HEK293T (cell line): ENCODE results near the gene ITGAD.

Experiments used
- BHLHE40 ChIP-seq: fragments of 450-650 bp; IDR thresholded peaks from 2 replicates; pipeline ENCODE4 v1.6.1; 2016; ENCODE audit warnings: mild to moderate bottlenecking, moderate library complexity, borderline replicate concordance
- FOXM1 ChIP-seq: fragments of 450-650 bp; IDR thresholded peaks from 2 replicates; pipeline ENCODE4 v1.6.1; 2017; ENCODE audit warnings: mild to moderate bottlenecking, borderline replicate concordance
- LEF1 ChIP-seq: fragments of 450-650 bp; IDR thresholded peaks from 2 replicates; pipeline ENCODE4 v1.6.1; 2017; ENCODE audit warnings: mild to moderate bottlenecking, borderline replicate concordance
- NFRKB ChIP-seq: fragments of 450-650 bp; IDR thresholded peaks from 2 replicates; pipeline ENCODE4 v1.6.1; 2016; ENCODE audit warnings: mild to moderate bottlenecking, moderate library complexity
- SP1 ChIP-seq: fragments of 450-650 bp; IDR thresholded peaks from 2 replicates; pipeline ENCODE4 v1.6.1; 2017
- SUZ12 ChIP-seq: fragments of 450-650 bp; IDR thresholded peaks from 2 replicates; pipeline ENCODE4 v1.6.1; 2016; ENCODE audit warnings: mild to moderate bottlenecking
- ZNF384 ChIP-seq: fragments of 450-650 bp; IDR thresholded peaks from 2 replicates; pipeline ENCODE4 v1.6.1; 2016
- TF ChIP-seq, protein P1 (sequence below): fragments of 450-650 bp; IDR thresholded peaks from 2 replicates; pipeline ENCODE4 v1.6.1; 2016

DNA sequence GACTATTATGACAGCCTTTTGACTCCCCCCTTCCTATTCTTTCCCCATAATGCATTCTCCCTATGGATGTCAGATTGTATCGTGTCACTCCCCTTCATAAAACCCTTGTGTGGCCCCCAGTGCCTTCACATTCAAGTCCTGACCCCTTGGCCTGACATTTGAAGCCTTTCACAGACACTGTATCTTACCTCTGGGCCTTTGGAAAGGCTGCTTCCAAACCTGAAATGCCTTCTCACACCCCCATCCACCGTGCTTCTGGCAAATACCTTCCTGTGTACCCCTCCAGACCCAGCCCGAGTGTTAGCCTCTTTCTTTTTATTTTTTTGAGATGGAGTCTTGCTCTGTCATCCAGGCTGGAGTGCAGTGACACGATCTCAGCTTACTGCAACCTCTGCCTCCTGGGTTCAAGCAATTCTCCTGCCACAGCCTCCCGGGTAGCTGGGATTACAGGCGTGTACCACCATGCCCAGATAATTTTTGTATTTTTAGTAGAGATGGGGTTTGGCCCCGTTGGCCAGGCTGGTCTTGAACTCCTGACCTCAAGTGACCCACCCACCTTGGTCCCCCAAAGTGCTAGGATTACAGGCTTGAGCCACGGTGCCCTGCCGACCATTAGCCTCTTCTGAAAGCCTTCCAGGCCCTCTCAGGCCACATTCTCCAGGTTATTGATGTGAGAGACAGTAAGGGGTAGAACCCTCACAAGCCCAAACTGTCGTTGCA is 68.2 kb downstream of the ITGAD start:
- TF ChIP-seq, protein P1, sequence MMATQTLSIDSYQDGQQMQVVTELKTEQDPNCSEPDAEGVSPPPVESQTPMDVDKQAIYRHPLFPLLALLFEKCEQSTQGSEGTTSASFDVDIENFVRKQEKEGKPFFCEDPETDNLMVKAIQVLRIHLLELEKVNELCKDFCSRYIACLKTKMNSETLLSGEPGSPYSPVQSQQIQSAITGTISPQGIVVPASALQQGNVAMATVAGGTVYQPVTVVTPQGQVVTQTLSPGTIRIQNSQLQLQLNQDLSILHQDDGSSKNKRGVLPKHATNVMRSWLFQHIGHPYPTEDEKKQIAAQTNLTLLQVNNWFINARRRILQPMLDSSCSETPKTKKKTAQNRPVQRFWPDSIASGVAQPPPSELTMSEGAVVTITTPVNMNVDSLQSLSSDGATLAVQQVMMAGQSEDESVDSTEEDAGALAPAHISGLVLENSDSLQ, result no peak
- TF ChIP-seq SP1 (no peak), SUZ12 (no peak), NFRKB (no peak), LEF1 (no peak), FOXM1 (no peak), ZNF384 (no peak), BHLHE40 (no peak)
